Mucosa of descending colon (tissue), 3 donors: ENCODE measurements around the gene ORM2. TPM values are rescaled to one million over a fixed set of nuclear protein-coding genes. Genes with fewer than 3 reads are reported as not detected.

ENCODE experiments used
- ATAC-seq: fragments of 200-7000 bp; cut with Tn5 transposase; one replicate; pipeline ENCODE4 v1.9.1; 2020; ENCODE audit warnings: mild to moderate bottlenecking, moderate library complexity
- DNase-seq, 3 donors: peaks; one replicate each; pipeline ENCODE4 v3.0.0-alpha.2; 2020
- H3K36me3 ChIP-seq: fragments of 200-600 bp; one replicate; pipeline ENCODE4 v1.8.0; 2021; ENCODE audit warnings: low read depth, mild to moderate bottlenecking
- H3K4me1 ChIP-seq: fragments of 200-600 bp; one replicate; pipeline ENCODE4 v1.8.0; 2021; ENCODE audit warnings: low read depth, mild to moderate bottlenecking
- H3K4me3 ChIP-seq: fragments of 200-600 bp; one replicate; pipeline ENCODE4 v1.8.0; 2021; ENCODE audit warnings: mild to moderate bottlenecking
- H3K9me3 ChIP-seq: fragments of 200-600 bp; one replicate; pipeline ENCODE4 v1.8.0; 2021; ENCODE audit warnings: mild to moderate bottlenecking
- intact Hi-C, 2 donors: fragments of 100-400 bp; cut with DNase I in 1 of 2; cut with micrococcal nuclease in 1 of 2; formaldehyde crosslinking; loops; one replicate each; pipeline versions ENCODE4 v1.11.0 to v1.11.1; 2022; cut with DNase I, micrococcal nuclease
- total RNA-seq, 3 donors: library from RNA; stranded (reverse); fragmentation: NEBNext Ultra II Directional in 2 of 3; extraction: Animal tissue kit (Norgen Biotek cat#: 25700) in 2 of 3; gene quantifications; one replicate each; pipeline versions ENCODE4 v1.2.1 to v1.2.4, GENCODE V29; 2021 to 2023
- TF ChIP-seq, protein P1 (sequence below): fragments of 200-600 bp; IDR thresholded peaks from one replicate; pipeline ENCODE4 v1.8.0; 2022; ENCODE audit warnings: antibody characterized with exemption, mild to moderate bottlenecking
- donor health status: DM: no; HTN: no; CAD: no; lungs with moderate emphysema.
- donor health status: DM: no; HTN: no; CAD: no.
- donor health status: DM: no; HTN: yes; CAD: no.

ORM2 gene
- total RNA-seq, 3 donors from 2014 or later = 1.0 TPM; not detected in 2

DNA sequence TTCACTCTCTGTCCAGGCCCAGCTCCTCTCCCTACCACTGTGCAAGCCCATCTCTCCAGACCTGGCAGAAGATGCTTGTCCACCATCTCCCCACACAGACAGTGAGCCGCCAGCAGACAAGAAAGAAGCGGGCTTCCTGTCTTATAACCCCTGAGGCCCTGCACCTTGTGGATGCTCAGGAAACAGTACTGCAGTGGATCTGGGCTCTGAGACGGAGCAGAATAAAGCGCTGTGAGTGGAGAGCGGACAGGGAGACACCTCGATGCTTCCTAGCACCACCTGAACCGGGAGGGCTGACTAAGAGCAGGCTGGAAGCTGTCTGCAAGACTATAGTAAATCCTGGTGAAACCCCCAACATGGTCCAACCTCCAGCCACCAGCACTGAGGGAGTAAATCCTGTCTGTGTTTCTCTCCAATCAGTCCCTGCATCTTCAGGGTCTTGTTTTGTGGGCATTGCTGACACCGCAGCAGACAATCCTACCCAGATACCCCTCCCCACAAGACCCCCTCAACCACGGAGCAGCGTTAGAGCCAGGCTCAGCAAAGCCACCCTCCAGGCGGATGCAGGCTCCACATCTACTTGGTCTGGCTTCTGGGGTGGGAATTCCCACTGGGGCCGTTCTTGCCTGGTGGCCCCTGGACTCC lies 18.7 kb downstream of the ORM2 start:
- Histone ChIP-seq H3K4me1 (peaks cover 7% of the 10 kb centered on the region), H3K36me3 (peaks cover 7% of the 10 kb centered on the region), H3K9me3 (no peaks in the 10 kb centered on the region), H3K4me3 (no peak overlapping the region)
- DNase-seq = no peak
- no peak for ATAC-seq
- TF ChIP-seq, protein P1, sequence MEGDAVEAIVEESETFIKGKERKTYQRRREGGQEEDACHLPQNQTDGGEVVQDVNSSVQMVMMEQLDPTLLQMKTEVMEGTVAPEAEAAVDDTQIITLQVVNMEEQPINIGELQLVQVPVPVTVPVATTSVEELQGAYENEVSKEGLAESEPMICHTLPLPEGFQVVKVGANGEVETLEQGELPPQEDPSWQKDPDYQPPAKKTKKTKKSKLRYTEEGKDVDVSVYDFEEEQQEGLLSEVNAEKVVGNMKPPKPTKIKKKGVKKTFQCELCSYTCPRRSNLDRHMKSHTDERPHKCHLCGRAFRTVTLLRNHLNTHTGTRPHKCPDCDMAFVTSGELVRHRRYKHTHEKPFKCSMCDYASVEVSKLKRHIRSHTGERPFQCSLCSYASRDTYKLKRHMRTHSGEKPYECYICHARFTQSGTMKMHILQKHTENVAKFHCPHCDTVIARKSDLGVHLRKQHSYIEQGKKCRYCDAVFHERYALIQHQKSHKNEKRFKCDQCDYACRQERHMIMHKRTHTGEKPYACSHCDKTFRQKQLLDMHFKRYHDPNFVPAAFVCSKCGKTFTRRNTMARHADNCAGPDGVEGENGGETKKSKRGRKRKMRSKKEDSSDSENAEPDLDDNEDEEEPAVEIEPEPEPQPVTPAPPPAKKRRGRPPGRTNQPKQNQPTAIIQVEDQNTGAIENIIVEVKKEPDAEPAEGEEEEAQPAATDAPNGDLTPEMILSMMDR = no peak
- intact Hi-C loops = no loop called here

DNA sequence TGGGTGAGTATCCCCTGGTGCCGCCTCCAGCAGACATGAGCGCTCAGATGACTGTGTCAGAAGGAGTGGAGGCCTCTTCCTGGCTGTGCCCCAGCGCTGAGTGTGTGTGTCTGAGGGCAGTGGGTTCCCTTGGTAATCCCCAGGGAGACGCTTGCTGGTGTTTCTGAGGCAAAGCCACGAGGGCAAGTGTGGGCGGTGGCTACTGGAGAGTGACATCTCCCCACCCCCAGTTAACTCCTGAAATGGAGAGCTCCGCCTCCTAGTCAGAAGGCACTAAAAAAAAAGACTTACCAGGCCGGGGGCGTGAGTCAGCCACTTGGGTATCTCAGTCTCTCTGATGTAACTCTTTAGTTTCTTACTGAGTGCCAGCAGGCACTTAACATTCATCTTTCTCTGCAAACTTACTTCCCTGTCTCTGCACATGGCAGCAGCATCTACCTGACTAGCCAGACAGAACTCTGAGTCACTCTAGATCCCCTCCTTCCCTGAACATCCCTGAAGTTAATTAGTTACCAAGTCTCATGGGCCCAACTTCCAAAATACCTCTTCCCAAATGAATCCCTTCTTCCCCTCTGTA lies 19.3 kb downstream of the ORM2 start:
- intact Hi-C loops = no loop called here
- ATAC-seq (peak; percentile 77), DNase-seq (peak; percentile 45 to 83 (median 55))
- peaks cover 4% of the 10 kb centered on the region for H3K36me3 ChIP-seq
- no peaks in the 10 kb centered on the region for H3K9me3 ChIP-seq
- no peak overlapping the region for H3K4me3 ChIP-seq
- peaks cover 7% of the 10 kb centered on the region for H3K4me1 ChIP-seq
- TF ChIP-seq, protein P1 = no peak

DNA sequence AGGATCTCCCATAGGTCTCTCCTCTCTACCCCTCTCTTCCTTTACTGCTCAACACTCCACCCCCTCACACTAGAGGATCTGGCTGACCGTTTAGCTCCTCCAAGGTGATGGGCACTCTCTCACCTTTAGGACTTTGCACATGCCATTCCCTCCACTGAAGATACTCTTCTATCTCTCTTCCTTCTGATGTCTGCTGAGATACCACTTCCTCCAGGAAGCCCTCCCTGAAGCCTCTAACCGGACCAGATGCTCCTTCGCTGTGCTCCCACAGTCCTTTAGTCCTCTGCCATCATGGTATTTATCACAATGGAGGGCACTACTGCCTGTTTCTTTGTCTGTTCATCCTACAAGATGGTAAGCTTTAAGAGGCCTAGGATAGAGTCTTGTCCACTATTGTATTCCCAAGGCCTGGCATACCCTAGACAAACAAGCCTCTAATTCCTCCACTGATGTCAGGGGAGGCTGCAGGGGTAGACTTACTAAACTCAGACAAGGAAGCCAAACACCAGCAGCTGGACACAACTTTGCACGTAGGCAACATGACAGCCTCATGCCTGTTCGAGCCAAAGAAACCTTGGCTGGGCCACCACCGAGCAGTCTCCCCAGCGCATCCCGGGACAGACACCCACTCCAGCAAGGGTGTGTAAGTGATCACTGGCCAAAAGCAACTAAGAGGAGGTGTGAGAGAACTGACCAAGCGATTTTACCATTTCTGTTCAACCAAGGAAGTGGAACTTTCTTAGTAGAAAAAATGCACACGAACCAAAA lies 20.2 kb downstream of the ORM2 start:
- H3K9me3 ChIP-seq = no peaks in the 10 kb centered on the region
- TF ChIP-seq, protein P1 = no peak
- H3K4me1 ChIP-seq = peaks cover 7% of the 10 kb centered on the region
- H3K4me3 ChIP-seq = no peak overlapping the region
- ATAC-seq (no peak), DNase-seq (no peak)
- peaks cover 4% of the 10 kb centered on the region for H3K36me3 ChIP-seq
- intact Hi-C loops = no loop called here

DNA sequence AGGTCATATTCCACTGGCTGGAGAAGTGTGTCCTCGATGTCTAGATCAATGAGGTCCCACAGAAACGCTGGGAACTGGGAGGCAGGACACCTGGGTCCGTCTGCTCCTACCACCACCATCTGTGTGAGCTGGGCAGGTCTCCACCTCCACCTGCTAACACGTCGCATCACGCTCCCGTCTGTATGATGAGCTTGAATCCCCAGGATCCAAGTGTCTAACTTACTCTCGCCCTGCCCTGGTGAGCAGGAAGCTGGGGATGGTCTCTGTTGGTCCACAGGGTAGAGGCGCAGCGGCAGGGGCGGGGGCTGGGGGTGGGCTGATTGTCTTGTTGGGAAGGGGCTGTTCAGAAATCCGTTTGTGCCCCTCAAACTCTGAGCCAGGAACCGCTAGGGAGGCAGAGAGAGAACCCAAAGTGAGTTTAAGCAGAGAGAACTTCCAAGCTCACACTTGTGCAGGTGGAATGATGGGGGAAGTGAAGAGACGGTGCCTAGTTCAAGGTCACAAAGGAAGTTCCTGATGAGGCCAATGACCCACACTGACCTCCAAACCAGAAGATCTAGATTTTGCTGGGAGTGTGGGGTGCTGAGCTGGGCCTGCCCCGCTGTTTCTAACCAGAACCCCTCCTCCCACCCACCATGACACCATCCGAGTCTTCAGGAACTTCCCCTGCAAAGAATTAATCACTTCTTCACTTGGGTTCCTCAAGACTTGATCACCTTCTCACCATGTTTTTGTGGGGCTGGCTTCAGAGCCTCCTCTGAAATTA lies 21.1 kb downstream of the ORM2 start:
- Histone ChIP-seq H3K36me3 (peaks cover 4% of the 10 kb centered on the region), H3K9me3 (no peaks in the 10 kb centered on the region), H3K4me3 (no peak overlapping the region), H3K4me1 (peaks cover 7% of the 10 kb centered on the region)
- DNase-seq (no peak), ATAC-seq (no peak)
- intact Hi-C loops = no loop called here
- TF ChIP-seq, protein P1 = no peak

DNA sequence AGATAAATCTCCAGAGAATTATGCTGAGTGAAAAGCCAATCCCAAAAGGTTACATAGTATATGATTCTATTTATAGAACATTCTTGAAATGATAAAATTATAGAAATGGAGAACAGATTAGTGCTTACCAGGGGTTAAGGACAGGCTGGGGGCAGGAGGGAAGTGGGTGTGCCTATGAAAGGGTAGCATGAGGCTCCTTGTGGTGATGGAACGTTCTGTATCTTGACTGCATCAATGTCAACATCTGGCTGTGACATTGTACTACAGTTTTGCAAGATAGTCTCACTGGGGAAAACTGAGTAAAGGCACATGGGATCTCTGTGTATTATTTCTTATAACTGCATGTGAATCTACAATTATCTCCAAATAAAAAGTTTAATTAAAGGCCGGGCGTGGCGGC lies 22.3 kb downstream of the ORM2 start:
- no peaks in the 10 kb centered on the region for H3K9me3 ChIP-seq
- peaks cover 7% of the 10 kb centered on the region for H3K4me1 ChIP-seq
- TF ChIP-seq, protein P1 = no peak
- DNase-seq (no peak), ATAC-seq (no peak)
- no peak overlapping the region for H3K4me3 ChIP-seq
- intact Hi-C loops = no loop called here
- peaks cover 4% of the 10 kb centered on the region for H3K36me3 ChIP-seq
